NCI-H69 (cell line): ENCODE results near the gene ROCK2.
"Not testable (repeated sequence)": the region's sequence is repeated elsewhere in the genome, so short reads cannot be mapped to it uniquely, and the experiment has no call there.

ENCODE experiments used
- DNase-seq: peaks from one replicate; lab custom pipeline; 2025; lab: John Stamatoyannopoulos, UW

ROCK2 gene

DNA sequence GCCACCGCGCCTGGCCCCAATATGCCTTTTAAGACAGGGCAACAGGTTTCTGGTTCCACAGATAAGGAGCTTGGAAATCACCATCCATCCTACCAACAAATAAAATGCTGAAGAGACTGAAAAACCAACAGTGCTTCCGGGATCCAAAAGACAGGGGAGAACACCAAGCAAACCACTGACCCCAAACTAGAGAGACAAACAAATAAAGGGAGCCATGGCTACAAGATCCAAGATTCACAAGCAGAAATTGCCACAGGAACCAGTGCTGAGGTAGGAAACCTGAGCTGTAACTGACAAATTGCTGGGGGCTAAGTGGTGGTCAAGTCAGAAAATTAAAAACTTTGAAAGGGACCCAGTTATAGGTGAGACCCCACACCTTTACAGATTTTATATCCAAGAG is 76.5 kb downstream of the ROCK2 start:
- no peak for DNase-seq

DNA sequence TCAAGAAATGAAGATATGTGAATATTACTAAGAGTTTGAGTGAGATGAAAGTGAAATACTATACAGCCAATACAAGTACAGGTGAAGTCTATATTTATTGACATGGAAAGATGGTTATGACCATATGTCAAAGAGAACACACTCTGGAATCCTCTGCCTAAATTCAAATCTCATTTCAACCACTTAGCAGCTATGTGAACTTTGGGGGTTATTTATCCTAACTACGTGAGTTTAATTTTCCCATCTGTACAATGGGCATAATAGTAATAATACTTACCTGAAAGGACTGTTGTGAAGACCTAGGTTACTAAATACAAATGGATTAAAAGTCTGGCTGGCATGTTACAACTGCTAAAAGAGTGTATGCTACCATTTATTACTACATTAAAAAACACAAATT is 79.6 kb downstream of the ROCK2 start:
- DNase-seq: no peak

DNA sequence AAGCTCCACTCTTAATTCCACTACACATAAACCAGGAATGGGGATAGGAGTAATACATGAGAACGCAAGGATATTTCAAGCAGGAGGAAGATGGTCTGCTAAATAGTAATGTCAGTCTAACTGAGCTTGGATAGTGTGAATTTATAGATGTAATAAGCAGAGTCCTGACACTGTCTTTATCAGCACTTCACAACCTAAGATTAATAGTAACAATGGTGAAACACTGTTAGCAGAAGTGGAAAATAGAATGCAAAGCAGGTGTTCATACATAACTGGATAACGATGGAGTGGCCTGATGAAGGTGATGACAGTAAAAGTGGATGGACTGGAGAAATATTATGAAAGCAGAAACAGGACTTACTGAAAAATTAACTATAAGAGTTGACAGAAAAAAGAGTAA is 80.4 kb downstream of the ROCK2 start:
- no peak for DNase-seq

DNA sequence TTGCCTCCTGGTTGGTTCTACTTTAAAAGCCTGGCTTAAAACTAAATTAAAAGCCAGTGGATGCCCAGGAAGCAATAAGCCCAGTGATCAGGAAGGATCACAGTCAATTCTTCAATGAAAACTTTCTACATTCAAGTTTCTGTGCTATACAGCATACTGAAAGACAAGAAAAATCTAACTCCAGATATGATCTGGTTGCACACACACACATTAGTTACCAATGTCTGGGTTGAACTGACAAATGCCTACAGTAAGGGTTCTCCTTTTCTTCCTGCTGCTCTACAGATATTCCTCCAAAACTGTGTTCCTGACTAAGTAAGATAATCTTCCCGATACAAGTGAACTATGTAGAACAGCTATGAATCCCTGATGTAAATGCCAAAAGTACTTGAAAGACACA is 81.3 kb downstream of the ROCK2 start:
- no peak for DNase-seq

DNA sequence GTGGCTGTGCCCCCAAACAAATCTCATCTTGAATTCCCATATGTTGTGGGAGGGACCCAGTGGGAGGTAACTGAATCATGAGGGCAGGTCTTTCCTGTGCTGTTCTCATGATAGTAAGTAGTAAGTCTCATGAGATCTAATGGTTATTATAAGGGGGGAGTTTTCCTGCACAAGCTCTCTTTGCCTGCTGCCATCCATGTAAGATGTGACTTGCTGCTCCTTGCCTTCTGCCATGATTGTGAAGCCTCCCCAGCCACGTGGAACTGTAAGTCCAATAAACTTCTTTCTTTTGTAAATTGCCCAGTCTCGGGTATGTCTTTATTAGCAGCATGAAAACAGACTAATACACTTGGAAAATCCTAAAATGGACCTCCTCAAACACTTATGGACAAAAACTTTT is 82.0 kb downstream of the ROCK2 start:
- DNase-seq: not testable (repeated sequence)

DNA sequence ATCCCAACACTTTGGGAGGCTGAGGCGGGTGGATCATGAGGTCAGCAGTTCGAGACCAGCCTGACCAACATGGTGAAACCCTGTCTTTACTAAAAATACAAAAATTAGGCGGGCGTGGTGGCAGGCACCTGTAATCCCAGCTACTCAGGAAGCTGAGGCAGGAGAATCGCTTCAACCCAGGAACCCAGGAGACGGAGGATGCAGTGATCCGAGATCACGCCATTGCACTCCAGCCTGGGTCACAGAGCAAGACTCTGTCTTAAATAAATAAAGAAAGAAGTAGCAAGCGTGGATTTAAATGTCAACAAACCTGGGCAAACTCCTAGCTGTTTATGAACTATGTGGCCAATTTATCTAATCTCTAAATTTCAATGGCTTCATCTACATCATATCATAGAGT is 82.9 kb downstream of the ROCK2 start:
- DNase-seq: not testable (repeated sequence)

DNA sequence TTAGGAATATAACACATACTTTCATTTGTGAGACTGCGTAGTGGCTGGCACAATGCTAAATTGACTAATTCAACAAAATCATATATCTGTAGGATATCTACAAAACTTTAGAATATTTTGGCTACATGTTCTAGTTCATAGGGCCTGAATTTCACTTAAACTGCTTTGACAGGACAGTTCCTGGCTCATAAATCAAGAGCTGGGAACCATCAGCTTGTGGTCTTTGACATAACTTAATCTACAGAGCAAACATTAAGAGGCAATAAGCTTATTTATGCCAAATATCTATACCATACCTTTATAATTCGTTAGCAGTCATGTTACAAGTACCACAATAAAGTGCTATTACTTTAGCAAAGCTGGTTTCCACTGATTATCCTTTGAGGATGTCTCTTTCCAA is 83.5 kb downstream of the ROCK2 start:
- DNase-seq: no peak

DNA sequence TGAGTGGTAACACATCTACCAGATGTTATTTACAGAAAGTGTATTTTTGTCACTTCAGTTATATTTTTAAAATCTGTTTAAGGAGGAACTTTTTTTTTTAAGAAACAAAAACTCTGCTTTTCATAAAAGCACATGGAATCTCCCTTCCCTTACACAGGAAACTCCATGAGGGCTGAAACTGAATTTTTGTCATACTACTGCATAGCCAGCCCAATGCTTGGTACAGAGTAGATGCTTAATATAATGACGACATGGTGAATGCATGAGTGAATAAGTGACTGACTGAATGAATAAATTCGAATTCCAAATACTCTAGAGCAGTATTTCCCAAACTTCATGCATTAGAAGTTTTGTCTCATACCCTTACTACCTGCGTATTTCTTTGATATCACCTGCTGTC is 86.5 kb downstream of the ROCK2 start:
- no peak for DNase-seq

DNA sequence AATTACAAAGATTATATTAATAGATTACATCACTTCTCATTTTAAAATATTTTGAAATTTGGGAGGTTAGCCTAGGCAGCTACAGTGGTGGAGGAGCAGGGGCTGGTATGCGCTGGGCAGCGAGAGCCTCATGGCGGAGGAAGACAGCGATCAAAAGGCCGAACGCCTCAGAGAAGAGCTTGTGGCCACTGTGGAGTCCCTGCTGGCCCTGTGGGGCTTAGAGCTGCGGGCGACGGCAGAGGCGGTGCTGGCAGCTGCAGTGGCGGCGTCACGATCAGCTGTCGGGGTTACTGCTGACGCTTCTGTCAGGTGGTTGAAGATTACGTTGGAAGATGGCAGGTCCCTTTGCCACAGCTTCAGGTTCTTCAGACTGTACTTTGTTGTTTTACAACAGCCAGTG is 87.4 kb downstream of the ROCK2 start:
- DNase-seq: no peak

DNA sequence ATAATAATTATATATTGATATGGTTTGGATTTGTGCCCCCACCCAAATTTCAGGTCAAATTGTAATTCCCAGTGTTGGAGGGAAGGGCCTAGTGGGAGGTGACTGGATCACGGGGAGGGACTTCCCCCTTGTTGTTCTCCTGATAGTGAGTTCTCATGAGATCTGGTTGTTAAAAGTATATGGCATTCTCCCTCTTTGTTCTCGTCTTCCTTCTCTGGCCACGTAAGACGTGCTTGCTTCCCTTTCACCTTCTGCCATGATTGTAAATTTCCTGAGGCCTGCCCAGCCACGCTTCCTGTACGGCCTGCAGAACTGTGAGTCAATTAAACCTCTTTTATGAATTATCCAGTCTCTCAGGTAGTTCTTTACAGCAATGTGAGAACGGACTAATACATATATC is 88.3 kb downstream of the ROCK2 start:
- no peak for DNase-seq

DNA sequence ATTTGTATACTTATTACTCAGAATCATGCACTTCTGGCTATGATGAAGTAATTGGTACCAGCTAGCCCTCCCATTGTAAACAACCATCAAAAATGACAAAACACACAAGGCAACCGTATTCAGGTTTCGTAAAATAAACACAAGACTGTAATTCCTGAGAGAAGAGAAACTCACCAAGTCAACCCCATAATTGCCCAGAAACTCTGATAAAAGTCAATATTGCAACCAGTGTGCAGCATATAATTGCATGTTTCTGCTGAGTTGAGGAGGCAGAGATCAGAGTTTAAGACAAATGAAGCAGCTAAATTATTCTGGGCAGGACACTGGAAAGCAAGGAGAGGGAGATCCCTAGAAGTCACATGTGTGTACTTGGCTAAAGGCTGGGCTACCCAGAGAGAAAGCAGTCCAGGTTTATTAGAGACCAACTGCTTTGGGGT is 90.3 kb downstream of the ROCK2 start:
- peak; percentile 92 for DNase-seq

DNA sequence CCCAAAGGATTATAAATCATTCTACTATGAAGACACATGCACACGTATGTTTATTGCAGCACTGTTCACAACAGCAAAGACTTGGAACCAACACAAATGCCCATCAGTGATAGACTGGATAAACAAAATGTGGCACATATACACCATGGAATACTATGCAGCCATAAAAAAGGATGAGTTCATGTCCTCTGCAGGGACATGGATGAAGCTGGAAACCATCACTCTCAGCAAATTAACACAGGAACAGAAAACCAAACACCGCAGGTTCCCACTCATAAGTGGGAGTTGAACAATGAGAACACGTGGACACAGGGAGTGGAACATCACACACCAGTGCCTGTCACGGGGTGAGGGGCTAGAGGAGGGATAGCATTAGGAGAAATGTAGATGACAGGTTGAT is 92.0 kb downstream of the ROCK2 start:
- not testable (repeated sequence) for DNase-seq

DNA sequence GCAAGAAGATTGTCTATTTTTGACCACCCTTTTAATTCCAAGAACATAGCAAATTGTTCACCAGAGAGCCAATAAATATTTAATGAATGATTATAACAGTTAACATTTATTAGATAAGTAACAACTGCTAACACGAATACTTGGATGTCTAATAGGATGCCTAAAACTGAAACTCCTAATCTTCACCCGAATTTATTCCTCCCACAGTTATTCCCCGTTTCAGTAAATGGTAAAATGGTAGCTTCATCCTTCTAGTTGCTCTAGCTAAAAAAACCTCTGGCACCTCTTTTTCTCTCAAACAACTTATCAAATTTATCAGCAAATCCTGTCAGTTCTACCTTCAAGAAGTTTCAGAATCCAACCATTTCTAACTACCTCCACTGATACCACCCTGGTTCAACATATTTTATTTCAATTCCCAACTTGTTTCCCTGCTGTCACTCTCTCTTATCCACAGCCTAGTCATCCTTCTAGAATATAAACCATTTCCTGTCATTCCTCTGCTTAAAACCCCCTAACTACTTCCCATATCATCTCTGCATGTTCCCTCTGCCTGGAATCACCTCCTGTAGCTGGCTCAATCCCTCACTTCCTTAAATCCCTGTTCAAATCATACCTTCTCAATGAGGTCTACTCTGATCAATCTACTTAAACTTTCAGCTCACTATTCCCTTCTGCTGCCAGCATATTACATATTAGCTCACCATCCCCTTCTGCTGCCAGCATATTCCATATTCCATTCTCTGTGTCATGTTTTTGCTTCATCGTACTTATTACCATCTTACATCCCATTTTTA is 93.8 kb downstream of the ROCK2 start:
- no peak for DNase-seq

DNA sequence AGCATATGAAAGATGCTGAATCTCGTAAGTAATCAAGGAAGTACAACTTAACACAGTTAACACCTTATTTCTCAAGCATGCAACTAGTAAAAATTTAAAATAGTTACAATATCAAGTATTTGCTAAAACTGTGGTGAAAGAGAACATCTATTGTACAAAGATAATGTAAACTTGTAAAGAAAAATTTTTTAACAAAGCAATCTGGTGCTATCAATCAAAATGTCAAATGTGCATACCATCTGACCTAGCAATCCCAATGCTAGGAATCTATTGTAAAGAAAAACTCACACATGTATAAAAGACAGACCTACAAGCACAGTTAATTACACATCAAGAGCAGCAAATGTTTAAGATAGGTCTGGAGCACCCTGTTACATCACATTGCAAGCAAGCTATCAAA is 99.1 kb downstream of the ROCK2 start:
- peak; percentile 3 for DNase-seq

DNA sequence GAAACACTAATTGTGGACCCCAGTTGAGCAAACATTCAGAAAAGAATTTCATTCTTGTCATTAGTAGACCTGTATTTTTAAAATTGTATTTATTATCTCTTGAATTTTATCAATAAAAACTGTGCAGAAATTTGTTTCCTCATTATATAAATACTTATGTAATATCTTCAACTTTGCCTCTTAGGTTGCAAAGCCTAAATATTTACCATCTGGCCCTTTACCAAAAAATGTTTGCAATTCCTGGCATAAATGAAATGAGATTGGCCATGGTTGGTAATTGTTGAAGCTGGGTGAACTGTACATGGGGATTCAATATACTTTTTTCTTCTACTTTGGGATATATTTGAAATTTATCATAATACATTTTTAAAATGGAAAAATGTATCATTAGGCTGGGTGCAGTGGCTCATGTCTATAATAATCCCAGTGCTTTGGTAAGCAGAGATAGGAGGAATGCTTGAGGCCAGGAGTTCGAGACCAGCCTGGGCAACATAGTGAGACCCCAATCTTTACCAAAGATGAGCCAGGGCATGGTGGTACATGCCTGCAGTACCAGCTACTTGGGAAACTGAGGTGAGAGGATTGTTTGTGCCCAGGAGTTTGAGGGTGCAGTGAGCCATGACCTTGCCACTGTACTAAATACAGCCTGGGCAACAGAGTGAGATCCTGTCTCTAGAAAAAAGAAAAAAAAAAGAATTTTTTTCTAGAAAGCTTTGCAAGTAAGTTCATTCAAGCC is 100.2 kb downstream of the ROCK2 start:
- DNase-seq: no peak

DNA sequence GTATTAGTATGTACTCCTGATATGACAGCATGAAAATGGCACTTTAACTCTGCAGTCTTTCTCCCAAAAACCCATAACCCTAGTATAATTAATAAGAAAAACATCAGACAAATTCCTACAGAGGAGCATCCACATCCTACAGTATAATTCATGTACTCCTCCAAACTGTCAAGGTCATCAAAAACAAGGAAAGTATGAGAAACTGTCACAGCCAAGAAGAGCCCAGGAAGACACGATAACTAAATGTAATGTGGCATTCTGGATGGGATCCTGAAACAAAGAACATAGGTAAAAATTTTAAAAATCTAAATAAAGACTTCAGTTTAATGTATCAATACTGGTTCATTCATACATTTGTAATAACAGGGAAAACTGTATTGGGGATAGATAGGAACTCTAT is 100.9 kb downstream of the ROCK2 start:
- no peak for DNase-seq

DNA sequence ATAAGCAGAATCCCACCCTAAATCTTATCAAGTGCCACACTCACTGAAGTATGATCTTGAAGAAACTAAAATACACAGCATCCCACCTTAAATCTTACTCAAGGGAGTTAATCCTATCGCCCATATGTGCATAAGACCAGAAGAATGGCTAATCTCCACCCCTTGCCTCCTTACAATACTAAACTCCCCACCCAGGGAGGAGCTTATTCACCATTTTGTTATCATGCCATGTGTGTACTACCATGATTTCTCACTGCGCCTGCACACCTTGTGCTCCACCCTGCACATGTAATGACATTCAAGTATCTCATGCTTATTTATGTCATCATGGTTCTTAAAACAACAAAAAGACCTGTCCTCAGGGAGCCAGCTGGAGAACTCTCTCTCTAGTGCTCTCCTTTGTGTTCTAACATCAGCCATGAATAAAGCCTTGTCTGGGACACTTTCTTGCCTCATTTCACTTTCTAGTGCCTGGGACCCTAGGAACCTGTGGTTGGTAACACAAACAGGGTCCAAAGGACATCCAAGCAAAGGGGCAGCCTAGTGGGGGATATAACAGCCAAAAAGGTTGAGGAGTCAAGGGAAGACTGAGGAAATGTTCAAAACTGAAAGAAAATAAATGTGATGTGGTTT is 101.8 kb downstream of the ROCK2 start:
- DNase-seq: no peak

DNA sequence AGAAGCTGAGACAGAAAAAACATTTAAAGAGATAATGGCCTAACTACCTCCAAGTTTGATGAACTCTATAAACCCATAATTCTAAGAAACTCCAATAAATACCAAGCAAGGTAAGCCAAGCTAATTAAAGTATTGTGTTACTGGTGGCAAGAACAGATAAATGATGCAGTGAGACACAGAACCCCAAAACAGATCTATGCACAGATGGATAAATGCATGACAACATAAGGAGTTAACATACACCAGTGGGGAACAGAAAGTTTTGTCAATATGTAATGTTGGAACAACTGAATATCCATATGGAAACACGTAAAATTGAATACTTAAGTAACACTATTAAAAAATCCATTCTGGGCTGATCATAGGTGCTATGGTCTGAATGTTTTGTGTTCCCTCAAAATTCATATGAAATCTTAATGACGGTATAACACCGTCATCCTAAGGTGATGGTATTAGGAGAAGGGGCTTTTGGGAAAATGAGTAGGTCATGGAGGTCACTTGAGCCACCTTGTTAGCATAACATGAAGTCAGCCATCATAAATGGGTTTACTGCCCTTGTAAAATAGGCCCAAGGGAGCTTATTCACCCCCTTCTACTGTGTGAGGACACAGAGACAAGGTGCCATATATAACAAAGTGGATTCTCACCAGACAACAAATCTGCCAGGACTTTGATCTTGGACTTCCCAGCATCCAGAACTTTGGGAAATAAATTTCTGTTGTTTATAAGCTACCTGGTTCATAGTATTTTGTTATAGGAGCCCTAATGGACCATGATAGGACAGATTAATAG is 102.8 kb downstream of the ROCK2 start:
- DNase-seq: no peak

DNA sequence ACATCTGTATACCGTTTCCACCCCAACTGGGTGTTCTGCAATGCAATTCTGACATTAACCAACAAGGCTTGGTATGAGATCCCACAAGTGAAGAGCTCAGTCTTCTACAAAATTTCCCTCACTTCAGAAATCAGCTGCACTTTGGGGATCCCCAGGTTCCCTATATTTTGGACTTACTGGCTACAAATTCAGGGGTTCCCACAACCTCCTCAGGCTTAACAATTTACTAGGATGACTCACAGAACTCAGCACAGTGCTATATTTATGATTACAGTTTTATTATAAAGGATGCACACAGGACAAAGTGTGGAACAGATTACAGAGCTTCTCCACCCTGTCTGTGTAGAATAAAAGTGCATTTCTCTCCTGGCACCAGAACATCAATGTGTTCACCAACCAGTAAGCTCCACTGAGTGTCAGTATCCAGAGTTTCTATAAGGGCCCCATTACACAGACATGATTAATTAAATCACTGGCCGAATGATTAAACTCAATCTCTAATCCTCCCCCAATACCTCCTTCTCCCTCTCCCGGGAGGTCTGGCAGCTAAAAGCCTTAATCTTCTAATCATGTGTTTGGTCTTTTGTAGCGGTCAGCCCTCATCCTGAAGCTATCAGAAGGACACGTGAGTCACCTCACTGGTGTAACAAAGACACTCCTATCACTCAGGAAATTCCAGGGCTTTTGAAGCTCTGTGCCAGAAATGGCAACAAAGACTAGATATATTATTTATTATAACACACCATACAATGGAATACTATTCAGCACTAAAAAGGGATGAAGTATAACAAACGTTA is 104.6 kb downstream of the ROCK2 start:
- no peak for DNase-seq

DNA sequence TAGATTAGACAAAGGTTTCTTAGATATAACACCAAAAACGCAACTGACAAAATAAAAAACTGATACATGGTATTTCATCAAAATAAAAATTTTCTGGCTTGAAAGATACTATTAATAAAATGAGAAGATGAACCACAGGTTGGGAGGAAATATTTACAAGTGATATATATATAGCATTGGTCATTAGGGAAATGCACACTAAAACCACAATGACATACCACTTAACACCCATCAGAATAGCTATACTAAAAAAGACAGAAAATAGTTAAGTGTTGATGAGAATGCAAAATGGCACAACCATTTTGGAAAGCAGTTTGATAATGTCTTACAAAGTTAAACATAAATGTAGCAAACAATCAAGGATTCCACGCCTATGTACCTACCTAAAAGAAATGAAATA is 105.3 kb downstream of the ROCK2 start:
- no peak for DNase-seq

DNA sequence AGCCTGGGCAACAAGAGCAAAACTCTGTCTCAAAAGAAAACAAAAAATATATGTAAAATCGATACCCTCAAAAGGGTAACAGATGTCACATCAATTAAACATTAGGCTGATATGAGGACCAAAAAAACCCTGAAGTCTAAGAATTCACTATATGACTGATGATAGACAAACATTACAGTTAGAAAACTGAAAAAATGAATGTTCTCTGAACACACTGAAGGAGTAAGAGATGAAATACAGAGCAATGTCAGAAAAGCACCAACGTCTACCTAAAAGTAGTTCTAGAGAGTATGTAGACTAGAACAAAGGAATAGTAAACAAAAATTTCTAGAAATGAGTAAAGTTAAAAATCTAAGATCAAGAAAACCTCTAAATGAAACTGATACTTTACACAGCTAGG is 107.3 kb downstream of the ROCK2 start:
- DNase-seq: no peak

DNA sequence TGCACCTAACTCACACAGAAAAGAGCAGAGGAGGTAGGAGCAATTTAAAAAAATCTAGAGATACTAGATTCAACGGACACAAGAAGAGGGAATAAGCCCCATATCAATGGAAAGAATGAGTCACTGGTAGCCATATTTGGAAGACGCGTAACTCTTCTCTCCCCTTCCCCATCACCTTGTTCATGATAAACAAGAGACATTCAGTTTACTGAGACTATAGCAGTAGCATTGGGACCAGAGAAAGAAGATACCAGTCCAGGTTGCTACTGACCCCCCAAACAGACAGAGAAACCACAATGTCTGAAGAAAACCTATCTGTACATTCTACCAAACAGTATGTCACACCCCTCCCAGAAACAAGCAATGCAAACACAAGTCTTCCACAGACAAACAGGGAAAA is 108.1 kb downstream of the ROCK2 start:
- DNase-seq: no peak
